GM12878 (cell line): ENCODE measurements around the gene KEL. TPM values are rescaled to one million over a fixed set of nuclear protein-coding genes. Genes with fewer than 3 reads are reported as not detected.

Experiments used
- ATAC-seq: fragments of 200-7000 bp; cut with Tn5 transposase; 3 replicates; pipeline ENCODE4 v1.9.1; 2020; ENCODE audit warnings: mild to moderate bottlenecking, moderate library complexity
- BruUV-seq: library from RNA; stranded (reverse); fragments of 400-500 nt; replicated peaks from 2 replicates; lab custom pipeline; 2021; lab: Mats Ljungman, UMichigan
- CTCF ChIA-PET: fragments of 300-600 bp; sonication (Branson Sonifier 250); formaldehyde crosslinking; extraction: SDS; loops from one replicate; lab custom pipeline; 2021; ENCODE audit warnings: inconsistent platforms; lab: Yijun Ruan, JAX
- POLR2A ChIA-PET: fragments of 350-600 bp; formaldehyde crosslinking; extraction: SDS; loops from one replicate; lab custom pipeline; 2021; ENCODE audit warnings: inconsistent platforms; lab: Charles Lee
- RAD21 ChIA-PET: fragments of 300-600 bp; sonication (Branson Sonifier 250); formaldehyde crosslinking; loops from one replicate; lab custom pipeline; 2023; ENCODE audit warnings: antibody characterized with exemption; ENCODE audit not compliant: unreplicated experiment; lab: Charles Lee
- SMC1A ChIA-PET: fragments of 300-600 bp; sonication (Branson Sonifier 250); formaldehyde crosslinking; loops from one replicate; lab custom pipeline; 2023; ENCODE audit not compliant: unreplicated experiment, uncharacterized antibody; lab: Charles Lee
- DNase-seq: peaks from one replicate; pipeline ENCODE4 v3.0.0-alpha.2; 2011; ENCODE audit warnings: low read depth, low spot score
- FAIRE-seq: peaks from 3 replicates; lab custom pipeline; 2011; peaks lifted over from hg19 to GRCh38; lab: Jason Lieb, UNC
- H2AFZ ChIP-seq: 2 replicates; pipeline ENCODE4 v1.6.0; 2011; ENCODE audit warnings: low read depth, low read length, control low read depth; ENCODE audit not compliant: control insufficient read depth
- H3K27ac ChIP-seq: 2 replicates; pipeline ENCODE4 v1.5.1; 2011; ENCODE audit warnings: control low read depth; ENCODE audit not compliant: control insufficient read depth, insufficient read depth
- H3K27me3 ChIP-seq, 2 experiments: replicated peaks in 1 of 2; 2 replicates each; pipeline versions ENCODE4 v1.6.0 to v1.6.1; 2011; ENCODE audit warnings: low read length in 1 of 2; ENCODE audit not compliant: control insufficient read depth in 2 of 2, insufficient read depth in 2 of 2
- H3K36me3 ChIP-seq, 2 experiments: 2 replicates each; pipeline ENCODE4 v1.5.1; 2011; ENCODE audit warnings: low read length in 1 of 2; ENCODE audit not compliant: control insufficient read depth in 2 of 2, insufficient read depth in 2 of 2
- H3K4me1 ChIP-seq: 2 replicates; pipeline ENCODE4 v1.6.1; 2011; ENCODE audit warnings: mild to moderate bottlenecking, low read length, moderate library complexity, mixed read lengths; ENCODE audit not compliant: control insufficient read depth, insufficient read depth
- H3K4me2 ChIP-seq: 2 replicates; pipeline ENCODE4 v1.6.0; 2011; ENCODE audit warnings: control low read depth; ENCODE audit not compliant: control insufficient read depth, insufficient read depth
- H3K4me3 ChIP-seq: fragments of 200-600 bp; sonication (generic); 2 replicates; pipeline ENCODE4 v1.5.1; 2016
- H3K79me2 ChIP-seq: 2 replicates; pipeline ENCODE4 v1.6.0; 2011; ENCODE audit warnings: low read length; ENCODE audit not compliant: control insufficient read depth, insufficient read depth
- H3K9ac ChIP-seq: 2 replicates; pipeline ENCODE4 v1.8.0; 2011; ENCODE audit warnings: low read length, control low read depth, mixed read lengths; ENCODE audit not compliant: control insufficient read depth, insufficient read depth
- H3K9me3 ChIP-seq: replicated peaks from 3 replicates; pipeline ENCODE4 v1.5.1; 2011; ENCODE audit warnings: mild to moderate bottlenecking, low read length; ENCODE audit not compliant: control insufficient read depth, insufficient read depth
- H4K20me1 ChIP-seq: 2 replicates; pipeline ENCODE4 v1.6.0; 2011; ENCODE audit not compliant: control insufficient read depth, insufficient read depth
- BMI1 ChIP-seq: fragments of 450-650 bp; IDR thresholded peaks from 2 replicates; pipeline ENCODE4 v1.6.1; 2016; ENCODE audit warnings: mild to moderate bottlenecking, moderate library complexity, borderline replicate concordance
- CHD4 ChIP-seq: fragments of 200-600 bp; sonication (generic); IDR thresholded peaks from 2 replicates; pipeline ENCODE4 v1.6.1; 2016; ENCODE audit warnings: mild to moderate bottlenecking
- FOS ChIP-seq: IDR thresholded peaks from 3 replicates; pipeline ENCODE4 v1.6.1; 2011; ENCODE audit warnings: borderline replicate concordance; ENCODE audit not compliant: insufficient read length; ENCODE audit errors: extremely low read depth
- HDAC2 ChIP-seq: fragments of 200-600 bp; sonication (generic); IDR thresholded peaks from 2 replicates; pipeline ENCODE4 v1.6.1; 2017
- HDAC6 ChIP-seq: fragments of 200-600 bp; sonication (generic); IDR thresholded peaks from one replicate; pipeline ENCODE4 v1.8.0; 2017; ENCODE audit warnings: antibody characterized with exemption; ENCODE audit not compliant: unreplicated experiment
- HSF1 ChIP-seq: fragments of 150-350 bp; IDR thresholded peaks from 2 replicates; pipeline ENCODE4 v1.6.1; 2014; ENCODE audit warnings: mild to moderate bottlenecking, low read depth, low read length
- IKZF2 ChIP-seq, 2 experiments: fragments of 450-650 bp; IDR thresholded peaks; 2 replicates each; pipeline ENCODE4 v1.6.1; 2017; ENCODE audit warnings: mild to moderate bottlenecking in 2 of 2, moderate library complexity in 2 of 2
- IRF4 ChIP-seq: IDR thresholded peaks from 2 replicates; pipeline ENCODE4 v1.6.1; 2011; ENCODE audit warnings: low read depth, low read length
- JUND ChIP-seq: IDR thresholded peaks from 2 replicates; pipeline ENCODE4 v1.6.1; 2012; ENCODE audit warnings: low read depth, mild to moderate bottlenecking, low read length, improper control_type of control experiment, moderate library complexity
- KDM1A ChIP-seq: fragments of 200-600 bp; sonication (generic); IDR thresholded peaks from 2 replicates; pipeline ENCODE4 v1.6.1; 2016; ENCODE audit warnings: borderline replicate concordance
- MTA2 ChIP-seq: fragments of 450-650 bp; IDR thresholded peaks from 2 replicates; pipeline ENCODE4 v1.6.1; 2016; ENCODE audit warnings: low read depth, mild to moderate bottlenecking, moderate library complexity
- NR2F1 ChIP-seq: fragments of 450-650 bp; conservative IDR thresholded peaks from 2 replicates; pipeline ENCODE4 v1.6.1; 2017; ENCODE audit warnings: mild to moderate bottlenecking
- SPI1 ChIP-seq: IDR thresholded peaks from 2 replicates; pipeline ENCODE4 v1.6.1; 2011; ENCODE audit warnings: low read depth, mild to moderate bottlenecking, low read length, moderate library complexity, borderline replicate concordance; ENCODE audit not compliant: insufficient read depth
- SREBF1 ChIP-seq: IDR thresholded peaks from 2 replicates; pipeline ENCODE4 v1.6.1; 2012; ENCODE audit warnings: mild to moderate bottlenecking, low read length
- SUZ12 ChIP-seq: fragments of 200-600 bp; sonication (generic); IDR thresholded peaks from one replicate; pipeline ENCODE4 v1.6.1; 2018; ENCODE audit warnings: antibody characterized with exemption, mild to moderate bottlenecking; ENCODE audit not compliant: unreplicated experiment
- YBX1 ChIP-seq: fragments of 450-650 bp; IDR thresholded peaks from 2 replicates; pipeline ENCODE4 v1.6.1; 2016; ENCODE audit warnings: antibody characterized with exemption
- ZNF24 ChIP-seq: fragments of 450-650 bp; IDR thresholded peaks from 2 replicates; pipeline ENCODE4 v1.6.1; 2017; ENCODE audit warnings: antibody characterized with exemption, mild to moderate bottlenecking
- WGBS: methylation state at CpG from one replicate; pipeline ENCODE4 v1.1.6; 2016; ENCODE audit warnings: low lambda C conversion rate; ENCODE audit not compliant: insufficient replicate concordance, insufficient coverage; ENCODE audit errors: missing lambda C conversion rate; 5-methylcytosine and 5-hydroxymethylcytosine counted together
- in situ Hi-C: fragments of 300-500 bp; cut with MboI; formaldehyde crosslinking; loops from 9 replicates; pipeline ENCODE4 v1.14.3; 2018; ENCODE audit warnings: mixed read lengths
- intact Hi-C: fragments of 100-400 bp; cut with micrococcal nuclease; formaldehyde crosslinking; loops from one replicate; pipeline ENCODE4 v1.14.2; 2022; ENCODE audit not compliant: unreplicated experiment
- polyA plus RNA-seq, 11 experiments: library from polyadenylated mRNA; depleted of rRNA in 4 of 11; unstranded in 6 of 11; stranded (reverse) in 5 of 11; fragments of >200 nt; fragmentation: Nextera tagmentation in 4 of 11; fragmentation: Illumina TruSeq in 1 of 11; extraction: Ambion mirVana in 4 of 11; extraction: Trizol in 1 of 11; gene quantifications; 1 replicate in 1 of 11; 2 replicates in 10 of 11; pipeline versions ENCODE4 v1.2.1 to v1.2.3, GENCODE V29; 2011 to 2016; ENCODE audit warnings: inconsistent platforms in 2 of 11, missing spikeins in 2 of 11, low read depth in 1 of 11
- total RNA-seq, 4 experiments: library from RNA; depleted of rRNA in 3 of 4; stranded (reverse); fragments of >200 nt in 3 of 4; fragmentation: Illumina TruSeq in 1 of 4; extraction: Trizol in 1 of 4; gene quantifications; 2 replicates each; pipeline versions ENCODE4 v1.2.1 to v1.2.3, GENCODE V29; 2013 to 2021
- TF ChIP-seq, protein P1 (sequence below): IDR thresholded peaks from 2 replicates; pipeline ENCODE4 v1.6.1; 2012; ENCODE audit warnings: low read depth, low read length, improper control_type of control experiment

The KEL gene
- total and polyA plus RNA-seq, 10 of the 15 experiments (the other 5 are each of a cell fraction or from before 2014, with no cell fraction given): 0.10 to 0.73 (median 0.23) TPM; not detected in 2

DNA sequence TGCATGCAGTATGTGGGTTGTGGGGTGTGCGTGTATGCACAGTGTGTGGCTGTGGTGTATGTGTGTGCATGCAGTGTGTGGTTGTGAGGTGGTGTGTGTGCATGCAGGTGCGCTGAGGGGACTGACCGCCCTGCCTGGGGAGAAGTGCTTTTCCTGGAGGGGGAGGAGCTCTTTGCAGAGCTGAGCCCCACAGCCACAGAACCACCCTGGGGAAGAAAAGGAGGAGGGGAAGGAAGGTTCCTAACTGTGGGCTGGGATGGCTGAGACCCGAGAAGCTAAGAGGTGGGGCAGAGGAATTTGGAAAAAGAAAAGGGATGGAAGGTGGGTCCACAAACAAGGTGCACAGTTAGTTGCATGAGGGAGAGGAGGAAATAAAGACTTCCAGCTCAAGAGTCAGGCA lies 28.5 kb downstream of the KEL start, which contains the start of gene TRPV5:
TSS of gene TRPV5 (minus strand) at position 123 of the 400 bp plus-strand sequence. CDS start 287 bp downstream, outside the sequence.
- H2AFZ ChIP-seq: no peak within 1 kb of the TSS
- no peak within 1 kb of the TSS for H3K4me3 ChIP-seq
- H3K4me1 ChIP-seq: no peaks in the 10 kb centered on the region
- no peak within 1 kb of the TSS for H3K9ac ChIP-seq
- ATAC-seq (no peak), FAIRE-seq (no peak), DNase-seq (no peak)
- no peak for TF ChIP-seq CHD4
- no peak for TF ChIP-seq IKZF2 (IDR thresholded peaks at IDR 0.05)
- no peak for TF ChIP-seq MTA2
- no peak for TF ChIP-seq FOS
- no peak for TF ChIP-seq JUND
- no peak for TF ChIP-seq IRF4
- TF ChIP-seq SREBF1: no peak
- TF ChIP-seq SPI1: no peak
- TF ChIP-seq NR2F1: no peak
- TF ChIP-seq KDM1A: no peak
- no peak for TF ChIP-seq ZNF24
- no peak for TF ChIP-seq BMI1
- no peak for TF ChIP-seq HSF1
- no peak for TF ChIP-seq SUZ12
- TF ChIP-seq HDAC2: no peak
- TF ChIP-seq HDAC6: no peak
- TF ChIP-seq, protein P1, sequence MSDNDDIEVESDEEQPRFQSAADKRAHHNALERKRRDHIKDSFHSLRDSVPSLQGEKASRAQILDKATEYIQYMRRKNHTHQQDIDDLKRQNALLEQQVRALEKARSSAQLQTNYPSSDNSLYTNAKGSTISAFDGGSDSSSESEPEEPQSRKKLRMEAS: no peak
- no peak for TF ChIP-seq YBX1
- no peaks in the 10 kb centered on the region for H3K9me3 ChIP-seq
- 14% methylated on average over 4 of the region's 4 CpGs for WGBS
- RAD21 ChIA-PET: no interaction called here
- intact Hi-C loops: no loop called here
- CTCF ChIA-PET: interaction anchor here (1.3 kb wide), 1 partner anchor 53 kb away, joined by 4 read pairs; no protein-coding TSS in a partner anchor
- no peaks in the 10 kb centered on the region; a peak in 2 of 4 replicates for H3K27me3 ChIP-seq
- H3K27ac ChIP-seq: no peak within 1 kb of the TSS
- POLR2A ChIA-PET: no interaction called here
- no peak within 1 kb of the TSS for H3K4me2 ChIP-seq
- SMC1A ChIA-PET: no interaction called here
- H4K20me1 ChIP-seq: no peaks in the 10 kb centered on the region
- BruUV-seq: no TSS peak
- H3K36me3 ChIP-seq: no peaks in the 10 kb centered on the region
- in situ Hi-C loops: no loop called here
- H3K79me2 ChIP-seq: no peaks in the 10 kb centered on the region
